ENCODE measurements around the gene CNTD1.

DNA sequence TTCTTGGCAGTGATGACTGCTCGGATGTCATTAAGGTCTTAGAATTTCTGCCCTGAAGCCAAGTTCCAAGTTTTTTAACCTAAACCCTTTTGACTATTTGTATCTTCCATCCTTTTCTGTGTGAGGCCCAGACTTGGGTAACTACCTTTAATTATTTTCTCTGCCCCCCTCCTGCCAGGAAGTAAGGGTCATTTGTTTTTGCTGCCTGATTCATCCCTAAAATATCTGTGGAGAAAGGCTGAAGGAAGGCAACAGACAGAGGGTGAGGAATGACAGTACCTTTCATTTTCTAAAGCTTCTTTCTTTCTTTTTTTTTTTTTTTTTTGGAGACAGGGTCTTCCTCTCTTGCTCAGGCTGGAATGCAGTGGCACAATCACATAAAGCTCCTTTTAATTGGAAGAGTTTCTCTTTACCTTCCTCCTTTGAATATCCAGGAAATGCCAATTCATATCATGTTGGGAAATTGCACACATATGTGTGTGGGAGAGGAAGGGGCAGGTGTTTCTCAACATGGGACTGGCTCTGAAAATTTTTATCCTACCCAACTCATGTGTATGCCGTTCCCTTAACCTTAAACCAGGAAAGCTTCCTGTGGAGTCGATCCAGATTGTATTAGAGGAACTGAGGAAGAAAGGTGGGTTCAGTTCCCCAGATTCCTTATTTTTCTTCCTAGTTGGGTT, 24.5 kb upstream of the CNTD1 start:
- TF ChIP-seq, protein P1, sequence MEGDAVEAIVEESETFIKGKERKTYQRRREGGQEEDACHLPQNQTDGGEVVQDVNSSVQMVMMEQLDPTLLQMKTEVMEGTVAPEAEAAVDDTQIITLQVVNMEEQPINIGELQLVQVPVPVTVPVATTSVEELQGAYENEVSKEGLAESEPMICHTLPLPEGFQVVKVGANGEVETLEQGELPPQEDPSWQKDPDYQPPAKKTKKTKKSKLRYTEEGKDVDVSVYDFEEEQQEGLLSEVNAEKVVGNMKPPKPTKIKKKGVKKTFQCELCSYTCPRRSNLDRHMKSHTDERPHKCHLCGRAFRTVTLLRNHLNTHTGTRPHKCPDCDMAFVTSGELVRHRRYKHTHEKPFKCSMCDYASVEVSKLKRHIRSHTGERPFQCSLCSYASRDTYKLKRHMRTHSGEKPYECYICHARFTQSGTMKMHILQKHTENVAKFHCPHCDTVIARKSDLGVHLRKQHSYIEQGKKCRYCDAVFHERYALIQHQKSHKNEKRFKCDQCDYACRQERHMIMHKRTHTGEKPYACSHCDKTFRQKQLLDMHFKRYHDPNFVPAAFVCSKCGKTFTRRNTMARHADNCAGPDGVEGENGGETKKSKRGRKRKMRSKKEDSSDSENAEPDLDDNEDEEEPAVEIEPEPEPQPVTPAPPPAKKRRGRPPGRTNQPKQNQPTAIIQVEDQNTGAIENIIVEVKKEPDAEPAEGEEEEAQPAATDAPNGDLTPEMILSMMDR (IDR thresholded peaks at IDR 0.05), result no peak
- TF ChIP-seq POLR2A (IDR thresholded peaks at IDR 0.05), result no peak

Data from tibial nerve (tissue), 3 donors.